Neural progenitor cell (in vitro differentiated cells): ENCODE data around the gene PARVA. TPM values are rescaled to one million over a fixed set of nuclear protein-coding genes. Genes with fewer than 3 reads are reported as not detected.

Experiments used
- DNase-seq: peaks from one replicate; pipeline ENCODE4 v3.0.0-alpha.2; 2016; ENCODE audit warnings: low spot score
- H2AFZ ChIP-seq: fragments of 200-600 bp; sonication (generic); replicated peaks from 2 replicates; pipeline ENCODE4 v1.6.1; 2016; ENCODE audit warnings: antibody characterized with exemption
- H3F3A ChIP-seq: fragments of 200-600 bp; sonication (generic); 2 replicates; pipeline ENCODE4 v1.6.1; 2016; ENCODE audit warnings: antibody characterized with exemption, low read depth
- H3K27ac ChIP-seq: fragments of 200-600 bp; sonication (generic); 2 replicates; pipeline ENCODE4 v1.5.1; 2016; ENCODE audit warnings: mild to moderate bottlenecking
- H3K27me3 ChIP-seq: fragments of 200-600 bp; sonication (generic); 2 replicates; pipeline ENCODE4 v1.6.1; 2016; ENCODE audit warnings: mild to moderate bottlenecking, moderate library complexity
- H3K36me3 ChIP-seq: fragments of 200-600 bp; sonication (generic); 2 replicates; pipeline ENCODE4 v1.5.1; 2016
- H3K4me1 ChIP-seq: fragments of 200-600 bp; sonication (generic); 2 replicates; pipeline ENCODE4 v1.6.1; 2016; ENCODE audit warnings: mixed run types
- H3K4me2 ChIP-seq: fragments of 200-600 bp; sonication (generic); 2 replicates; pipeline ENCODE4 v1.6.1; 2016
- H3K4me3 ChIP-seq: fragments of 200-600 bp; sonication (generic); 2 replicates; pipeline ENCODE4 v1.5.1; 2016
- H3K79me2 ChIP-seq: fragments of 200-600 bp; sonication (generic); 2 replicates; pipeline ENCODE4 v1.6.1; 2016; ENCODE audit warnings: low read depth
- H3K9ac ChIP-seq: fragments of 200-600 bp; sonication (generic); 2 replicates; pipeline ENCODE4 v1.6.1; 2016
- H3K9me3 ChIP-seq: fragments of 200-600 bp; sonication (generic); 2 replicates; pipeline ENCODE4 v1.5.1; 2016; ENCODE audit warnings: low read depth
- H4K20me1 ChIP-seq: fragments of 200-600 bp; sonication (generic); 2 replicates; pipeline ENCODE4 v1.6.1; 2016; ENCODE audit warnings: low read depth
- H3K27ac Mint-ChIP-seq: 3 replicates; pipeline ENCODE4 v1.8.0; 2021; ENCODE audit warnings: mixed read lengths
- H3K27me3 Mint-ChIP-seq: 2 replicates; pipeline ENCODE4 v1.8.0; 2022; ENCODE audit warnings: low read depth, mild to moderate bottlenecking, inconsistent platforms, moderate library complexity, mixed read lengths; ENCODE audit not compliant: insufficient read depth
- H3K36me3 Mint-ChIP-seq: 3 replicates; pipeline ENCODE4 v1.8.0; 2021; ENCODE audit warnings: mixed read lengths
- H3K4me1 Mint-ChIP-seq: 3 replicates; pipeline ENCODE4 v1.8.0; 2021; ENCODE audit warnings: mixed read lengths
- H3K4me3 Mint-ChIP-seq: 3 replicates; pipeline ENCODE4 v1.8.0; 2021; ENCODE audit warnings: mild to moderate bottlenecking, moderate library complexity, mixed read lengths
- H3K9me3 Mint-ChIP-seq: 3 replicates; pipeline ENCODE4 v1.8.0; 2020; ENCODE audit warnings: mixed read lengths
- CTCF ChIP-seq: fragments of 200-600 bp; sonication (generic); IDR thresholded peaks from 2 replicates; pipeline ENCODE4 v1.5.1; 2017; ENCODE audit warnings: antibody characterized with exemption, mild to moderate bottlenecking
- EZH2 ChIP-seq: fragments of 200-600 bp; sonication (generic); IDR thresholded peaks from 2 replicates; pipeline ENCODE4 v1.6.1; 2017; ENCODE audit warnings: antibody characterized with exemption, mild to moderate bottlenecking, moderate library complexity
- EZH2phosphoT487 ChIP-seq: fragments of 200-600 bp; sonication (generic); IDR thresholded peaks from 2 replicates; pipeline ENCODE4 v1.6.1; 2017; ENCODE audit warnings: antibody characterized with exemption
- total RNA-seq: library from RNA; depleted of rRNA; stranded (reverse); fragments of >200 nt; gene quantifications from 2 replicates; pipeline ENCODE4 v1.2.3, GENCODE V29; 2015; ENCODE audit warnings: low replicate concordance

PARVA gene
- total RNA-seq, 1 donor from 2014 or later = 15.3 TPM

- Mint-ChIP-seq H3K9me3 (no peaks in the 10 kb centered on the region), H3K4me1 (peaks cover 7% of the 10 kb centered on the region), H3K4me3 (no peak overlapping the region), H3K27ac (no peak overlapping the region), H3K27me3 (no peaks in the 10 kb centered on the region), H3K36me3 (peaks cover 4% of the 10 kb centered on the region)
- H3F3A ChIP-seq = no peaks in the 10 kb centered on the region
- DNase-seq = no peak
- H3K4me3 ChIP-seq = no peak overlapping the region
- H3K79me2 ChIP-seq = no peaks in the 10 kb centered on the region
- H3K27me3 ChIP-seq = no peaks in the 10 kb centered on the region
- H3K9ac ChIP-seq = no peak overlapping the region
- H4K20me1 ChIP-seq = no peaks in the 10 kb centered on the region
- no peaks in the 10 kb centered on the region for H3K9me3 ChIP-seq
- H3K36me3 ChIP-seq = no peaks in the 10 kb centered on the region
- no peak overlapping the region for H2AFZ ChIP-seq
- peaks cover 6% of the 10 kb centered on the region for H3K4me1 ChIP-seq
- no peak for TF ChIP-seq CTCF
- no peak for TF ChIP-seq EZH2
- TF ChIP-seq EZH2phosphoT487 = no peak
- no peak overlapping the region for H3K4me2 ChIP-seq
- no peak overlapping the region for H3K27ac ChIP-seq
Observed at GRCh38 chr11:12507391-12507790, 130.0 kb downstream of the PARVA start.

GRCh38 chr11:12508151-12508751 lies 130.9 kb downstream of the PARVA start:
- no peaks in the 10 kb centered on the region for H4K20me1 ChIP-seq
- H3K36me3 ChIP-seq = no peaks in the 10 kb centered on the region
- H3K9me3 ChIP-seq = no peaks in the 10 kb centered on the region
- no peak overlapping the region for H3K9ac ChIP-seq
- no peak overlapping the region for H3K4me2 ChIP-seq
- no peak overlapping the region for H3K4me3 ChIP-seq
- Mint-ChIP-seq H3K27me3 (no peaks in the 10 kb centered on the region), H3K4me3 (no peak overlapping the region), H3K27ac (no peak overlapping the region), H3K4me1 (peaks cover under 1% of the 10 kb centered on the region), H3K36me3 (peaks cover 4% of the 10 kb centered on the region), H3K9me3 (no peaks in the 10 kb centered on the region)
- H2AFZ ChIP-seq = no peak overlapping the region
- peaks cover 6% of the 10 kb centered on the region for H3K4me1 ChIP-seq
- no peaks in the 10 kb centered on the region for H3F3A ChIP-seq
- DNase-seq = no peak
- TF ChIP-seq EZH2phosphoT487 = no peak
- no peak for TF ChIP-seq EZH2
- no peak for TF ChIP-seq CTCF
- H3K27me3 ChIP-seq = no peaks in the 10 kb centered on the region
- H3K27ac ChIP-seq = no peak overlapping the region
- H3K79me2 ChIP-seq = no peaks in the 10 kb centered on the region

GRCh38 chr11:12509371-12509770 lies 132.0 kb downstream of the PARVA start:
- Histone ChIP-seq H3K9ac (no peak overlapping the region), H3K79me2 (no peaks in the 10 kb centered on the region), H3F3A (no peaks in the 10 kb centered on the region), H4K20me1 (no peaks in the 10 kb centered on the region), H3K27ac (no peak overlapping the region), H3K4me2 (no peak overlapping the region), H3K9me3 (no peaks in the 10 kb centered on the region), H3K36me3 (no peaks in the 10 kb centered on the region), H3K27me3 (no peaks in the 10 kb centered on the region), H2AFZ (no peak overlapping the region), H3K4me1 (peaks cover 6% of the 10 kb centered on the region), H3K4me3 (no peak overlapping the region)
- Mint-ChIP-seq H3K27ac (no peak overlapping the region), H3K4me1 (no peaks in the 10 kb centered on the region), H3K27me3 (peaks cover 2% of the 10 kb centered on the region), H3K36me3 (peaks cover 4% of the 10 kb centered on the region), H3K4me3 (no peak overlapping the region), H3K9me3 (no peaks in the 10 kb centered on the region)
- no peak for TF ChIP-seq CTCF
- no peak for TF ChIP-seq EZH2phosphoT487
- no peak for TF ChIP-seq EZH2
- no peak for DNase-seq
